Measurements from ENCODE around the gene POLR1B. TPM values are rescaled to one million over a fixed set of nuclear protein-coding genes. Genes with fewer than 3 reads are reported as not detected.
"Not testable (repeated sequence)": the region's sequence is repeated elsewhere in the genome, so short reads cannot be mapped to it uniquely, and the experiment has no call there.

The POLR1B gene
- total RNA-seq, 1 donor from 2014 or later, result 40.8 TPM

- H3K36me3 ChIP-seq (ENCODE audit: control insufficient read depth, insufficient read depth, low read length), result peaks cover 17% of the 10 kb centered on the region
- H3K27me3 ChIP-seq (ENCODE audit: control insufficient read depth, insufficient read depth, low read length), result no peaks in the 10 kb centered on the region
- TF ChIP-seq CTCF (IDR thresholded peaks at IDR 0.05; ENCODE audit: insufficient read depth, low read length, severe bottlenecking), result no peak
- DNase-seq (ENCODE audit: low read depth) (no peak), FAIRE-seq (no peak)
- H3K4me3 ChIP-seq (ENCODE audit: low read depth, low read length), result no peak overlapping the region
Observed at GRCh38 chr2:112566104-112566503, 23.8 kb downstream of the POLR1B start.

DNA sequence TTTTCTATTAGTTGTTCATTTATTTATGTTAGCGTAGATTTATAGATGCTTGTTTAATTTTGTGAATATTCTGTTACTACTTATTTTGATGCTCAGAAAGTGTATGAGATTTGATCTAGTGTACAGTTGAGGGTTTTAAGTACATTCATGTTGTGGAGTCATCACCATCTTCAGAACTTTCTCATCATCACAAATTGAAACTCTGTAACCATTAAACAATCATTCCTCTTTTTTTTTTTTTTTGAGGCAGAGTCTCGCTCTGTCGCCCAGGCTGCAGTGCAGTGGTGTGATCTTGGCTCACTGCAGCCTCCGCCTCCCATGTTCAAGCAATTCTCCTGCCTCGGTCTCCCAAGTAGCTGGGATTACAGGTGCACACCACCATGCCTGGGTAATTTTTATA lies 24.2 kb downstream of the POLR1B start:
- not testable (repeated sequence) for DNase-seq (ENCODE audit: low read depth); H3K27me3 ChIP-seq (ENCODE audit: control insufficient read depth, insufficient read depth, low read length); H3K4me3 ChIP-seq (ENCODE audit: low read depth, low read length); FAIRE-seq
- H3K36me3 ChIP-seq (ENCODE audit: control insufficient read depth, insufficient read depth, low read length), result peaks cover 17% of the 10 kb centered on the region

DNA sequence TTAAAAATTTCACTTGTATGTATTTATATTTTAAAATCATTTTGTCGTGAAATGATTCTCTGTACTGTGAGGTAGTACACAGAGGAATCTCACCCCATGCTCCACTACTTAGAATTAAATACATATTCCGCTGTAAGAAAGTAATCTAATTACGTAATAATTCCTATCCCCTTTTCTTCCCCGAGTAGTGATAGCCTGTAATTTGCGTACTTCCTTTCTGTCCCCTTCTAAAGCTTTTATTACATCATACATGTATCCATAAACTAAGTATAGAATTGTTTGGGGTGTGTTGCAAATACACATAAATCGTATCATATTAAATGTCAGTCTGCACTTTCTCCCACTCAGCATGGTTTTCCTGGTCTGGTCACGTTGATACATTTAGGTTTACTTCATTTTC lies 29.7 kb downstream of the POLR1B start:
- FAIRE-seq, result no peak
- H3K36me3 ChIP-seq (ENCODE audit: control insufficient read depth, insufficient read depth, low read length), result peaks cover 15% of the 10 kb centered on the region

GRCh38 chr2:112577756-112578155 lies 35.5 kb downstream of the POLR1B start:
- no peak for FAIRE-seq
- no peak for DNase-seq (ENCODE audit: low read depth)
- peaks cover 7% of the 10 kb centered on the region for H3K36me3 ChIP-seq (ENCODE audit: control insufficient read depth, insufficient read depth, low read length)

More for the DNA sequence above, 29.7 kb downstream of the POLR1B start:
- no peak overlapping the region for H3K4me3 ChIP-seq (ENCODE audit: low read depth, low read length)
- no peak for TF ChIP-seq CTCF (IDR thresholded peaks at IDR 0.05; ENCODE audit: insufficient read depth, low read length, severe bottlenecking)
- no peaks in the 10 kb centered on the region for H3K27me3 ChIP-seq (ENCODE audit: control insufficient read depth, insufficient read depth, low read length)
- DNase-seq (ENCODE audit: low read depth), result no peak

GRCh38 chr2:112579241-112579640 lies 37.0 kb downstream of the POLR1B start:
- FAIRE-seq, result no peak
- H3K27me3 ChIP-seq (ENCODE audit: control insufficient read depth, insufficient read depth, low read length), result no peaks in the 10 kb centered on the region
- peak; percentile 93 for DNase-seq (ENCODE audit: low read depth)
- peaks cover 4% of the 10 kb centered on the region for H3K36me3 ChIP-seq (ENCODE audit: control insufficient read depth, insufficient read depth, low read length)
- no peak for TF ChIP-seq CTCF (IDR thresholded peaks at IDR 0.05; ENCODE audit: insufficient read depth, low read length, severe bottlenecking)
- no peak overlapping the region for H3K4me3 ChIP-seq (ENCODE audit: low read depth, low read length)

More at GRCh38 chr2:112577756-112578155, 35.5 kb downstream of the POLR1B start:
- Histone ChIP-seq H3K27me3 (ENCODE audit: control insufficient read depth, insufficient read depth, low read length) (no peaks in the 10 kb centered on the region), H3K4me3 (ENCODE audit: low read depth, low read length) (no peak overlapping the region)
- TF ChIP-seq CTCF (IDR thresholded peaks at IDR 0.05; ENCODE audit: insufficient read depth, low read length, severe bottlenecking), result no peak

DNA sequence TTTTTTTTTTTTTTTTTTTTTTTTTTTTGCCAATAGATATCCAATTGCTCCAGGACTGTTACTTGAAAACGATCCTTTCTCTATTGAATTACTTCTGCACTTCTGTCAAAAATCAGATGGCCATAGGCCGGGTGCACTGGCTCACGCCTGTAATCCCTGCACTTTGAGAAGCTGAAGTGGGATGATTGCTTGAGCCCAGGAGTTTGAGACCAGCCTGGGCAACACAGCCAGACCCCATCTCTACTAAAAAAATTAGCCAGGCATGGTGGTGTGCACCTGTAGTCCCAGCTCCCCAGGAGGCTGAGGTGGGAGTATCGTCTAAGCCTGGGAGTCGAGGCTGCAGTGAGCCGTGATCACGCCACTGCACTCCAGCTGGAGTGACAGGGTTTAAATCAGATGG lies 37.8 kb downstream of the POLR1B start:
- H3K36me3 ChIP-seq (ENCODE audit: control insufficient read depth, insufficient read depth, low read length), result peaks cover 2% of the 10 kb centered on the region
- no peaks in the 10 kb centered on the region for H3K27me3 ChIP-seq (ENCODE audit: control insufficient read depth, insufficient read depth, low read length)
- TF ChIP-seq CTCF (IDR thresholded peaks at IDR 0.05; ENCODE audit: insufficient read depth, low read length, severe bottlenecking), result no peak
- FAIRE-seq, result no peak
- DNase-seq (ENCODE audit: low read depth), result no peak
- no peak overlapping the region for H3K4me3 ChIP-seq (ENCODE audit: low read depth, low read length)

Measured in bronchial epithelial cell (primary cell).